ENCODE results near the gene CAMK1D.
"Not testable (repeated sequence)": the region's sequence is repeated elsewhere in the genome, so short reads cannot be mapped to it uniquely, and the experiment has no call there.

CAMK1D gene

DNA sequence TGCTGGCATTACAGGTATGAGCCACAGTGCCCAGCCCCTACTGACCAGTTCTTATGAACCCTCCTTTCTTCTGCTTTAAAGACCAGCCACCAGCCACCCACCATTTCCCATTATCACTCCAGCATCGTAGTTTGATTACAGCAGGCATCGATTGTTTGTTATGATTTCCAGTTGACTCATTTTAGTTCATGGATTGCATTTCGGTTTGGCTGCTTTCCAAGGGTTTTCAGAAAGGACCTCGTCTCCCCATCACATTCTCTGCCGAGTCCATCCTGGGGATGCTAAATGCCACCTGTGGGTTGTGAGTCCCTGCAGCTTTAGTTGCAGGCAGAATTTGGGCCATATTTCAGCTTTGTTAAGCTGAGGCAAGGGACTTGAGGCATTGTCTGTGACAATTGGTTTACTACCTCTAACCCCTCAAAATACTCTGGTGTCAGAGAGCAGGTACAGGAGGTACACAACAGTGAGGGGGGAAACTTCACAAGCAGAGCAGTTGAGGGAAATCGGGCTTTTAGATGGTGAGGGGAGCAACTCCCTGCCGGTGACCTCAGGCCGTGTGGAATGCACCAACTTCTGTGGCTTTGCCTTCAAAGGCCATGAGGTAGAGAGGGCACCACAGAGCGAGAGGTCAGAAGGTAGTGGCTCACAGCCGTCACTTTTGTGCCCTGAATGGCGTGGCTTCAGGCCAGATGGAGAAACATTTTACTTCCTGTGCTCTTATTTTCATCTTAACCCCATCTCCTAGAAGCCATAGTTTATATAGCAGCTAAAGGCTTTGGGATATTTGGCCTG lies 448.3 kb downstream of the CAMK1D start:
- DNase-seq (ENCODE audit: low spot score): peak; percentile 73

DNA sequence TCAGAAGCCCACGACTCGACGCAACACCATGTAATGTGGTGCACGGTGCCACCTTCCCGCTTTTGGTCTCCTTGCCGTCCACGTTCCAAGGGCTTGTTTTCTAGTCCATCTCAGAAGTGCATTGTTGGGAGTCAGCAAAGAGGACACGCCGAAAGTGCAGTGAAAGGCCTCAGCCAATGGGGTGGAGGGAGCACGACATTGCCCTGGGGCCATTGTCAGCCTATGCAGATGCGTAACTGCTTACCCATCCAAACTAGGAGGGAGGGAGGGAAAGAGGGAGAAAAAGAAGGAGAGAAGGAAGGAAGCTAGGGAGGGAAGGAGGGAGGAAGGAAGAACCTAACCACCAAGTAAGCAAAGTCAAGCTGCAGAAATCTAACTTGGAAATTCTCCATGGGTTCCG lies 449.8 kb downstream of the CAMK1D start:
- DNase-seq (ENCODE audit: low spot score): no peak

DNA sequence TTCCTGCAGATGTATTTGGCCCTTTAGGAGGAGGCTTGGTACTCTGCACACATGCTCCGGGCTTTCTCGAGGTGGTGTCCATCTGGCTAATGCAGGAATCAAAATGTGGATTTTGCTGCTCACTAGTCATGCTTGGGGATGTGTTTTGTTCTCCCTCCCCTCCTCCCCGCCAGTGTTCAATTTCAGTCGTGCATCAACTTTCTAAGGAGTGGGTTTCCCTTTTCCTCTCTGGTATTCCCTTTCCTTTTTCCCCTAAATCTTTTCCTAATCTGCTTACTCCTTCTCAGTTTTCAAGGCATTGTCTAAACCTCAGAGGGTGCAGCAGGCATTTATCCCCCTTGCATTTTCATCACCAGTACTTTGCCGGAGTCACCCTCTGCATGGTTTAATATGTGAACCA lies 450.4 kb downstream of the CAMK1D start:
- no peak for DNase-seq (ENCODE audit: low spot score)

- no peak for DNase-seq (ENCODE audit: low spot score)
Observed at GRCh38 chr10:12800302-12800701, 451.0 kb downstream of the CAMK1D start.

- DNase-seq (ENCODE audit: low spot score): no peak
Observed at GRCh38 chr10:12801214-12802087, 452.1 kb downstream of the CAMK1D start.

DNA sequence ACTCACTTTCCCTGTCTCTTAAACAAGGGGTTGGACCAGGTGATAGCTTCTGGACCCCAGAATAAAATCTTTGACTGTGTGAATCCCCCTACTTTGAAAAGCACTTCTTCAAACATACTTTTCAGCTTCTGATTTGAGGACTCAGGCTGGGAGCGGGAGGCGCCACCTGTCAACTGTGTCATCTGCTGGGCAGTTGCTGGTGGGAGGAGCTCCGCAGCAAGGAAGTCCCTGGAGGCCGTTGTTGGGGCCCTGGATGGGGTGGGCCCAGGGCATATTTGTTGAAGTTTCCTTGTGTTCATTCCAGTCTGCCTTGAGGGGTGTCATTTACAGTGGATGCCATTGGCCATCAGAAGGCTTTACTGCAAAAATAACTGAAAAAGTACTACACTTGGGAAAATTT lies 454.4 kb downstream of the CAMK1D start:
- no peak for DNase-seq (ENCODE audit: low spot score)

GRCh38 chr10:12806228-12807095 lies 457.1 kb downstream of the CAMK1D start:
- DNase-seq (ENCODE audit: low spot score): no peak

- no peak for DNase-seq (ENCODE audit: low spot score)
Observed at GRCh38 chr10:12807096-12807755, 457.9 kb downstream of the CAMK1D start.

- DNase-seq (ENCODE audit: low spot score): no peak
Observed at GRCh38 chr10:12808014-12808613, 458.8 kb downstream of the CAMK1D start.

DNA sequence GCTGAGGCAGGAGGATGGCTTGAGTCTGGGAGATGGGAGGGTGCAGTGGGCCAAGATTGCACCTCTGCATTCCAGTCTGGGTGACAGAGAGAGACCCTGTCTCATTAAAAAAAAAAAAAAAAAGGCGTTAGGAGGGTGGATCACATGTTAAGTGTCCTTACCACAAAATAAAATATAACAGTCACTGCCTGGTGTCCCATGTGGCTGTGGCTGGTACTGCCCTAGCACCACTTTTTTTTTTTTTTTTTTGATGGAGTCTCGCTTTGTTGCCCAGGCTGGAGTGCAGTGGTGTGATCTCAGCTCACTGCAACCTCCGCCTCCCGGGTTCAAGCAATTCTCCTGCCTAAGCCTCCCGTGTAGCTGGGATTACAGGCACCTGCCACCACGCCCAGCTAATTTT lies 460.7 kb downstream of the CAMK1D start:
- not testable (repeated sequence) for DNase-seq (ENCODE audit: low spot score)

DNA sequence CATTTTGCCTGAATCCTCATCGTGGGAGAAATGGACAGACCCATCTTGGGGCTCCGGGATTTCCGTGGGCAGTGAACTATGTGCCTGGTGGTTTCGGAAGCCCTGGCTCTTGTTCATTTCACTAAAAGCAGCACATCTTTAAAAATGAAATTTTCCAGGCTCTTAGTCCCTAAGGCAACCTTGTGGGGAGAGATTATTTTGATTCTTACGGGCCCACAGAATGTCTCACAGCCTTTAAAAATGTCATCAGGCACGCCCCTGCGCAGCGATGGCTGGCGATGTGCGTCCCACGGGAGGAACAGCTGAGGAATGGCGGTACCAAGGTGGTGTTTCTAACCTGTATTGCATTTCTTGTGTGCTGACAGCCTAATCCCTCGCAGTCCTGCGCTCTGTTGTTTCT lies 462.5 kb downstream of the CAMK1D start:
- no peak for DNase-seq (ENCODE audit: low spot score)

GRCh38 chr10:12812571-12812970 lies 463.2 kb downstream of the CAMK1D start:
- DNase-seq (ENCODE audit: low spot score): no peak

GRCh38 chr10:12814166-12814565 lies 464.8 kb downstream of the CAMK1D start:
- no peak for DNase-seq (ENCODE audit: low spot score)

- no peak for DNase-seq (ENCODE audit: low spot score)
Observed at GRCh38 chr10:12819071-12819470, 469.7 kb downstream of the CAMK1D start.

GRCh38 chr10:12819656-12820055 lies 470.3 kb downstream of the CAMK1D start:
- no peak for DNase-seq (ENCODE audit: low spot score)

DNA sequence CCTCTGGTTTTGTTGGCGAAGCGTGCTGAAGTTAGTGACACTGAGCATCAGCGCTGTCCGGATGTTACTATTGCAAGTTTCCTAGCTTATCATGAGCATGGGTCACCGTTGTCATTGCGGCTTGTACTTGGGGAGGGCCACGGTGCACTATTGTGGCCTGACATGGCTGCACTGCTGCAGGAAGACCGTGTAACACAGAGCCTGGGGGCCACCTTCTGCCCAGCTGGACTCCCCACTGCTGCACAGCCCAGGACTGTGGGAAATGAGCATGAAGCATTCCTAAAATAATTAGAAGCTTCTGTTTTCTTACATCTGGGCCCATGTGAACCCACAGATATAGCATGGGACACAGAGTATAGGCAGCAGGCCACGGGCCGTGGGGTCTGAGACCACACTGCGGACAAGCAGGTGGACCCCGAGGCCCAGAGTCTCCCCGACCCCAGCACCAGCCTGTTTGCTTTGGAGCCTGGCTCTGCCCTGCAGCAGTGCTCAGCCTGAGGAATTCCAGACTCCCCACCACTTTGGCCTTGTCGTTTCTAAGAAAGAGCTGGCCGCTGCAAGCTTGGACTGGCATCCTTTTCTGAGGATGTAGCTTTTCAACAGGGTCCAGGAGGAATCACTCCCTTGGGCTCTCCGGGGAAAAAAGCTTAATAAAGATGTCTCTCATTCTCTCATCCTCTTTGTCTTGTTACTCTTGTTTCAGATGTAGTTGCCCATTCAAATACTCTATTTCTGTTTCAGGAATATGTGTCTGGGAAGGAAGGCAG lies 473.0 kb downstream of the CAMK1D start:
- no peak for DNase-seq (ENCODE audit: low spot score)

DNA sequence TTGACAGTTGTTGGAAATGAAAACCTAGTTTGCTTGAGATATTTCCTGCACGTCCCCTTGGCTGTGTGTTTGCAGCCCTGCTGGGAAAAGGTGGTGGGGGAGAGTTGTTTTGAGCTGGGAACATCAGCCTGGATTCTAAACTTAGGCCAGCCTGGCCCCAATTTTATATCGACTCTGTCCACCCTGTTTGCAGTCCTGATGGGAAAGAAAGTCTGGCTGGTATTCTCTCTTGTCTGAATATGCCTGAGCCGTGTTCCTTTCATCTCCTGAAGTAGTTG lies 473.5 kb downstream of the CAMK1D start:
- DNase-seq (ENCODE audit: low spot score): no peak

DNA sequence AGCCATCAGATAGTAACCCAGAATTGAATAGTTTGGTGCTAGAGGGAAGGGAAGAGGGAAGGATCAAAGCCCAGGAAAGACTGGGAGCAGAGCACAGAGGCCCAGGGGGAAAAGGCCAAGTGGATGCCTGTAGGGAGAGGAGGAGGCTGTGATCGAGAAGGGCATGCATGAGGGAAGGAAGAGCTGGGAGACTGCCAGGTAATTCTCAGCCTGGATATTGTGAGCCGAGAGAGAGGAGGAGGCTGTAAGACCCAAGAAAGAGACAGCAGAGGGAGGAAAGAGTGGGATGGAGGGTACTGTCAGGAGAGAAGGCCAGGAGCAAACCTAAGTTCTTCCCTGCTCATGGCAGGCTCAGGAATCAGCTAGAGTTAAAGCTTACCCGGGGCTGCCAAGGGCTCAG lies 474.0 kb downstream of the CAMK1D start:
- DNase-seq (ENCODE audit: low spot score): no peak

DNA sequence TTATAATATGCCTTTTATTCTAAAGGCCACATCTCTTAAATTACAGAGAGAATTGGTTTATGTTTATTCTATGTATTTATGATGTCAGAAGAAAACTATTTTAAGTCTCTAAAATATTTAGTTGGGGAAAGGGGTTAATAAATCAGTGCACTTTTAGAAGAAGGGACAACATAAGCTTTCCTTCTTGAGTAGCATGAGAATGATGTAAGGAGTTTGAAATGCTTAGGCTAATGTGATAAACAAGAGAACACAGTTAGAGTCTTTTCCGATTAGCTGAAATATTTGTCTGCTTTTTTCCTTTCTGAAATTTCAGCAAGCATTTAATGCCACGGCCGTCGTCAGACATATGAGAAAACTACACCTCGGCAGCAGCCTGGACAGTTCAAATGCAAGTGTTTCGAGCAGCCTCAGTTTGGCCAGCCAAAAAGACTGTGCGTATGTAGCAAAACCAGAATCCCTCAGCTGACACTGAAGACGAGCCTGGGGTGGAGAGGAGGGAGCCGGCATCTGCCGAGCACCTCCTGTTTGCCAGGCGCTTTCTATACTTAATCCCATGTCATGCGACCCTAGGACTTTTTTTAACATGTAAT lies 476.0 kb downstream of the CAMK1D start:
- DNase-seq (ENCODE audit: low spot score): no peak

DNA sequence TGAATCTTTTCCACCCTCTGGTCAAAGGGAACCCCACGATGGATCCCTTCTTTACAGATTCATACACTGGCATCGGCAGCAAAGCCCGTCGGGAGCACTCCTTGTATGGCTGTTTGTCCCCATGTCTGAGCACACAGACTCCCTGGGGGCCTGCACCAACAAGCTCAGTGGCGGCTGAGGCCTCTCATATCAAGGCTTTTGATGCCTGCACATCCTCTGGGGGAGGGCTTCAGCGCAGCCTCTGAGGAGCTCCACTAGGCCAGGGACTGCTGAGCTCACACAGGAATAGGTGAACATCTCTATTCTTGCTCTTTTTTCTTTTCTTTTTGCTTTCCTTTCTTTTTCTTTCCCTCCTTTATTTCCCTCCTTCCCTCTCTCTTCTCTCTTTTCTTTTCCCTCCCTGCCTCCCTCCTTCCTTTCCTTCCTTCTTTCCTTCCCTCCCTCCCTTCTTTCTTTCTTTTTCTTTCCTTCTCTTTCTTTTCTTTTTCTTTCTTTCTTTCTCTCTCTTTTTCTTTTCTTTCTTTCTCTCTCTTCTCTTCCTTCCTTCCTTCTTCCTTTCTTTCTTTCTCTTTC lies 477.5 kb downstream of the CAMK1D start:
- no peak for DNase-seq (ENCODE audit: low spot score)
